Brain microvascular endothelial cell (primary cell): Measurements from ENCODE around the gene GPR160.

Experiments used
- DNase-seq: peaks from one replicate; pipeline ENCODE4 v3.0.0-alpha.2; 2020
- H3K27ac ChIP-seq: fragments of 250-450 bp; sonication (Bioruptor Pico); 2 replicates; pipeline ENCODE4 v1.5.1; 2020; ENCODE audit warnings: mild to moderate bottlenecking, moderate library complexity
- H3K27me3 ChIP-seq: fragments of 250-450 bp; sonication (Bioruptor Pico); replicated peaks from 2 replicates; pipeline ENCODE4 v1.5.1; 2020; ENCODE audit warnings: mild to moderate bottlenecking
- H3K36me3 ChIP-seq: fragments of 250-450 bp; sonication (Bioruptor Pico); replicated peaks from 2 replicates; pipeline ENCODE4 v1.5.1; 2020; ENCODE audit warnings: mild to moderate bottlenecking
- H3K4me3 ChIP-seq: 2 replicates; pipeline ENCODE4 v1.5.1; 2011; ENCODE audit warnings: low read depth, mild to moderate bottlenecking, control low read depth, low read length, moderate library complexity
- in situ Hi-C: cut with HindIII; loops from 2 replicates; pipeline ENCODE4 v1.10.0; 2017; ENCODE audit warnings: low sequenced_read_pairs, low pct_ligation_motif_present
- TF ChIP-seq, protein P1 (sequence below): IDR thresholded peaks from 2 replicates; pipeline ENCODE4 v1.5.1; 2011; ENCODE audit warnings: low read depth, mild to moderate bottlenecking, moderate library complexity, low read length, control low read depth, inconsistent platforms; ENCODE audit errors: missing control alignments

GPR160 gene

DNA sequence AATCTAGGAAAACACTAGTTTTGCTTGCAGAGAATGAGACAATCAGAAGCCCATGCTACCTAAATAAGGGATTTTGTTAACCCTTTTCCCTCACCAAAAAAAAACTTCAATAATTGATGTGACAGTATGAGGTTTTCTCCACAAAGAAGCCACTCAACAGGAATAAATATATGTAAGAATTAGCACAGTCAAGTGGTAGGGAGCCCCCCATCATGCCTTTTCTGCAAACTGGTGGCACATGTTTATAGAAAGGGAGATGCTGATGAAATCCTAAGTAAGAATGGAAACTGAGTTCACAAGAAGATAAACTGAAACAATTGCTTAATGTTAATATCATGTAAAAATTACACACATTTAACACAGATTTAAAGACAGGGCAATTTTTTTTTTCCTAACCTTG is 92.7 kb downstream of the GPR160 start:
- no peaks in the 10 kb centered on the region for H3K27me3 ChIP-seq
- in situ Hi-C loops, result no loop called here
- no peak for DNase-seq
- no peak overlapping the region for H3K27ac ChIP-seq
- H3K4me3 ChIP-seq, result no peak overlapping the region
- H3K36me3 ChIP-seq, result peaks cover 17% of the 10 kb centered on the region
- TF ChIP-seq, protein P1, sequence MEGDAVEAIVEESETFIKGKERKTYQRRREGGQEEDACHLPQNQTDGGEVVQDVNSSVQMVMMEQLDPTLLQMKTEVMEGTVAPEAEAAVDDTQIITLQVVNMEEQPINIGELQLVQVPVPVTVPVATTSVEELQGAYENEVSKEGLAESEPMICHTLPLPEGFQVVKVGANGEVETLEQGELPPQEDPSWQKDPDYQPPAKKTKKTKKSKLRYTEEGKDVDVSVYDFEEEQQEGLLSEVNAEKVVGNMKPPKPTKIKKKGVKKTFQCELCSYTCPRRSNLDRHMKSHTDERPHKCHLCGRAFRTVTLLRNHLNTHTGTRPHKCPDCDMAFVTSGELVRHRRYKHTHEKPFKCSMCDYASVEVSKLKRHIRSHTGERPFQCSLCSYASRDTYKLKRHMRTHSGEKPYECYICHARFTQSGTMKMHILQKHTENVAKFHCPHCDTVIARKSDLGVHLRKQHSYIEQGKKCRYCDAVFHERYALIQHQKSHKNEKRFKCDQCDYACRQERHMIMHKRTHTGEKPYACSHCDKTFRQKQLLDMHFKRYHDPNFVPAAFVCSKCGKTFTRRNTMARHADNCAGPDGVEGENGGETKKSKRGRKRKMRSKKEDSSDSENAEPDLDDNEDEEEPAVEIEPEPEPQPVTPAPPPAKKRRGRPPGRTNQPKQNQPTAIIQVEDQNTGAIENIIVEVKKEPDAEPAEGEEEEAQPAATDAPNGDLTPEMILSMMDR, result no peak

DNA sequence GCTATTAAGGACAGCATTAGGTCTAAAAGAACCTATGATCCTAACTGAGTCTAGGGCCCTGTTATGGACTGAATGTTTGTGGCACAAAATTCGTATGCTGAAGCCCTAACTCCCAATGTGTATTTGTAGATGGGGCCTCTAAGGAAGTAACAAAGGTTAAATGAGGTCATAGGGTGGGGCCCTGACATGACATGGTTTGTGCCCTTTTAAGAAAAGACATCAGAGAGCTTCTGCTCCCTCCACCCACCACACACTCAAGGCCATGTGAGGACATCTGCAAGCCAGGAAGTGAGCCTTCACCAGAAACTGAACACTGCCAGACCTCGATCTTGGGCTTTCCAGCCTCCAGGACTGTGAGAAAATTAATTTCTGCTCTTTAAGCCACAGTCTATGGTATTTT is 94.5 kb downstream of the GPR160 start:
- no peak overlapping the region for H3K27ac ChIP-seq
- no peaks in the 10 kb centered on the region for H3K27me3 ChIP-seq
- TF ChIP-seq, protein P1, result no peak
- H3K36me3 ChIP-seq, result peaks cover 21% of the 10 kb centered on the region
- in situ Hi-C loops, result no loop called here
- DNase-seq, result no peak
- no peak overlapping the region for H3K4me3 ChIP-seq
